ENCODE results near the gene MED15. TPM values are rescaled to one million over a fixed set of nuclear protein-coding genes. Genes with fewer than 3 reads are reported as not detected.

Gene MED15
- total RNA-seq, 1 donor from 2014 or later: 11.4 TPM

DNA sequence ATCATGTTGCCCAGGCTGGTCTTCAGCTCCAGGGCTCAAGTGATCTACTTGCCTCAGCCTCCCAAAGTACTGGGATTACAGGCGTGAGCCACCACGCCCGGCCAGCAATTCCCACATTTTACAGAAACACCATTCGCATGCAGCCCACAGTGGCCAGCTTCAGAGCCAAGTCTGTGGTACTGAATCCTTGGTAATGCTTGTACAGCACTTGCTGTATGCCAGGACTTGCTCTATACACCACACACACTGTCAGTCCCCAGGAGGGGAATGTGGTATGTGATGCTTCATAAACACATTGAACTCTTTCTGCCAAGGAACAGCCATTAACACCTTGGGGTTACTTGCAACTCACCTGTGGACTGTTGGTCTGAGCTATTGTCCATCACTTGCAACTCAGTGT, 119.4 kb downstream of the MED15 start:
- no peak overlapping the region for H3K27ac Mint-ChIP-seq
- H3K27me3 Mint-ChIP-seq (ENCODE audit: insufficient read depth, low read depth): peaks cover 2% of the 10 kb centered on the region
- H4K20me1 ChIP-seq (ENCODE audit: low read depth): no peaks in the 10 kb centered on the region
- TF ChIP-seq EZH2phosphoT487 (IDR thresholded peaks at IDR 0.05) (no peak), EZH2 (IDR thresholded peaks at IDR 0.05) (no peak)
- TF ChIP-seq, protein P1, sequence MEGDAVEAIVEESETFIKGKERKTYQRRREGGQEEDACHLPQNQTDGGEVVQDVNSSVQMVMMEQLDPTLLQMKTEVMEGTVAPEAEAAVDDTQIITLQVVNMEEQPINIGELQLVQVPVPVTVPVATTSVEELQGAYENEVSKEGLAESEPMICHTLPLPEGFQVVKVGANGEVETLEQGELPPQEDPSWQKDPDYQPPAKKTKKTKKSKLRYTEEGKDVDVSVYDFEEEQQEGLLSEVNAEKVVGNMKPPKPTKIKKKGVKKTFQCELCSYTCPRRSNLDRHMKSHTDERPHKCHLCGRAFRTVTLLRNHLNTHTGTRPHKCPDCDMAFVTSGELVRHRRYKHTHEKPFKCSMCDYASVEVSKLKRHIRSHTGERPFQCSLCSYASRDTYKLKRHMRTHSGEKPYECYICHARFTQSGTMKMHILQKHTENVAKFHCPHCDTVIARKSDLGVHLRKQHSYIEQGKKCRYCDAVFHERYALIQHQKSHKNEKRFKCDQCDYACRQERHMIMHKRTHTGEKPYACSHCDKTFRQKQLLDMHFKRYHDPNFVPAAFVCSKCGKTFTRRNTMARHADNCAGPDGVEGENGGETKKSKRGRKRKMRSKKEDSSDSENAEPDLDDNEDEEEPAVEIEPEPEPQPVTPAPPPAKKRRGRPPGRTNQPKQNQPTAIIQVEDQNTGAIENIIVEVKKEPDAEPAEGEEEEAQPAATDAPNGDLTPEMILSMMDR (IDR thresholded peaks at IDR 0.05): no peak
- H3K4me3 ChIP-seq: no peak overlapping the region
- no peaks in the 10 kb centered on the region for H3K9me3 Mint-ChIP-seq
- H2AFZ ChIP-seq (replicated peaks): no peak overlapping the region
- no peaks in the 10 kb centered on the region for H3K36me3 ChIP-seq
- no peak overlapping the region for H3K4me2 ChIP-seq
- H3F3A ChIP-seq (ENCODE audit: low read depth): no peaks in the 10 kb centered on the region
- H3K4me3 Mint-ChIP-seq: no peak overlapping the region
- no peak overlapping the region for H3K27ac ChIP-seq
- no peaks in the 10 kb centered on the region for H3K9me3 ChIP-seq (ENCODE audit: low read depth)
- H3K4me1 Mint-ChIP-seq: no peaks in the 10 kb centered on the region
- no peak overlapping the region for H3K9ac ChIP-seq
- no peaks in the 10 kb centered on the region for H3K27me3 ChIP-seq
- no peak for DNase-seq (ENCODE audit: low spot score)
- no peaks in the 10 kb centered on the region for H3K36me3 Mint-ChIP-seq
- no peaks in the 10 kb centered on the region for H3K79me2 ChIP-seq (ENCODE audit: low read depth)
- no peaks in the 10 kb centered on the region for H3K4me1 ChIP-seq

DNA sequence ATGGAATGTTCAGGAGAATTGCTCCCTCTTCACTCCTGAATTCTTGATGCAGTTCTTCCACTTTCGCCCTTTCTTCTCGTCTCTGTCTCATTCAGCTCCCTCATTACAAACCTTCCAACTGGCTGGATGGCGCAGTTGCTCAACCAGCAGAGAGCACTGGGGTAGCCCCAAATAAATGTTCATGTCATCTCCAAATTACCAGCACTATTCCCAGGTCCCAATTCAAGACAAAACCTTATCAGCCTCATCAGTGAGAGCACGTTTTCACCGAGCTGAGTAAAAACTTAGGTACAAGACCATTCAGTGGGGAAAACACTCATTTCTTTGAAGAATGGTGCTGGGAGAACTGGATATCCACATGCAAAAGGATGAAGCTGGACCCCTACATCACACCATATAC, 120.0 kb downstream of the MED15 start:
- Histone ChIP-seq H2AFZ (replicated peaks) (no peak overlapping the region), H3K36me3 (no peaks in the 10 kb centered on the region), H3K4me2 (no peak overlapping the region), H3K79me2 (ENCODE audit: low read depth) (no peaks in the 10 kb centered on the region), H3K27me3 (no peaks in the 10 kb centered on the region), H3K4me1 (no peaks in the 10 kb centered on the region), H3K9ac (no peak overlapping the region), H3F3A (ENCODE audit: low read depth) (no peaks in the 10 kb centered on the region), H3K27ac (no peak overlapping the region), H3K9me3 (ENCODE audit: low read depth) (no peaks in the 10 kb centered on the region), H3K4me3 (no peak overlapping the region), H4K20me1 (ENCODE audit: low read depth) (no peaks in the 10 kb centered on the region)
- Mint-ChIP-seq H3K9me3 (no peaks in the 10 kb centered on the region), H3K27ac (no peak overlapping the region), H3K27me3 (ENCODE audit: insufficient read depth, low read depth) (peaks cover 2% of the 10 kb centered on the region), H3K4me1 (no peaks in the 10 kb centered on the region), H3K4me3 (no peak overlapping the region), H3K36me3 (no peaks in the 10 kb centered on the region)
- DNase-seq (ENCODE audit: low spot score): no peak
- TF ChIP-seq, protein P1 (IDR thresholded peaks at IDR 0.05): no peak
- TF ChIP-seq EZH2 (IDR thresholded peaks at IDR 0.05): no peak
- TF ChIP-seq EZH2phosphoT487 (IDR thresholded peaks at IDR 0.05): no peak

DNA sequence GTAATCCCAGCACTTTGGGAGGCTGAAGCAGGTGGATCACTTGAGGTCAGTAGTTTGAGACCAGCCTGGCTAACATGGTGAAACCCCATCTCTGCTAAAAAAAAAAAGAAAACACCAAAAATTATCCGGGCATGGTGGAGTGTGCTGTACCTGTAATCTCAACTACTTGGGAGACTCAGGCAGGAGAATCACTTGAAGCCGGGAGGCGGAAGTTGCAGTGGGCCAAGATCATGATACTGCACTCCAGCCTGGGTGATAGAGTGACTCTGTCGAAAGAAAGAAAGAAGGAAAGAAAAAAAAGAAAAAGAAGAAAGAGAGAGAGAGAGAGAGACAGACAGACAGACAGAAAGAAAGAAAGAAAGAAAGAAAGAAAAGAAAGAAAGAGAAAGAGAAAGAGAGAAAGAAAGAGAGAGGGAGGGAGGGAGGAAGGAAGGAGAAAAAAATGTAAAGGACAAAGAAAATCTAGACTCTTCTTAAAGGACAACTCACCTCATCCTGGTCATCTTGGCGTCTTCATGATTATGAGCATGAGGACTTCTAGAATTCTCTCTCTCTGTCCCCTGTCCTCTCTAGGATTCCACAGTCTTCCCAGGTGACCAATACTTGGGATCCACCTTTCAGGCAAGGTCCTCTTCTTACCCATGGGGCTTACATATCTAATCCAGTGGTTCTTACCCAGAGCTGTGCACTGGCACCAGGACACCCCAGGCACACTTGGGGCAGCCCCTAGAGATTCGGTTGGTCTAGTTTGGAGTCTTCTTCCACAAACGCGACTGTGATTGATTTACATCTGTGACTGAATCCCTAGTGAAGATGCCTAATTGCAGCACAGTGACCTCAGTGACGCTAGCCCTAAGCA, 120.9 kb downstream of the MED15 start:
- no peaks in the 10 kb centered on the region for H3K4me1 ChIP-seq
- H2AFZ ChIP-seq (replicated peaks): no peak overlapping the region
- H3K4me1 Mint-ChIP-seq: no peaks in the 10 kb centered on the region
- no peak for DNase-seq (ENCODE audit: low spot score)
- no peaks in the 10 kb centered on the region for H3K27me3 ChIP-seq
- no peak overlapping the region for H3K27ac ChIP-seq
- no peak overlapping the region for H3K4me3 Mint-ChIP-seq
- no peaks in the 10 kb centered on the region for H4K20me1 ChIP-seq (ENCODE audit: low read depth)
- no peaks in the 10 kb centered on the region for H3K36me3 ChIP-seq
- no peaks in the 10 kb centered on the region for H3K9me3 ChIP-seq (ENCODE audit: low read depth)
- no peak overlapping the region for H3K4me3 ChIP-seq
- peaks cover 2% of the 10 kb centered on the region for H3K27me3 Mint-ChIP-seq (ENCODE audit: insufficient read depth, low read depth)
- no peaks in the 10 kb centered on the region for H3K79me2 ChIP-seq (ENCODE audit: low read depth)
- H3F3A ChIP-seq (ENCODE audit: low read depth): no peaks in the 10 kb centered on the region
- H3K9me3 Mint-ChIP-seq: no peaks in the 10 kb centered on the region
- TF ChIP-seq, protein P1 (IDR thresholded peaks at IDR 0.05): no peak
- no peak for TF ChIP-seq EZH2phosphoT487 (IDR thresholded peaks at IDR 0.05)
- no peak for TF ChIP-seq EZH2 (IDR thresholded peaks at IDR 0.05)
- H3K9ac ChIP-seq: no peak overlapping the region
- no peak overlapping the region for H3K4me2 ChIP-seq
- no peaks in the 10 kb centered on the region for H3K36me3 Mint-ChIP-seq
- H3K27ac Mint-ChIP-seq: no peak overlapping the region

Data from neural progenitor cell (in vitro differentiated cells).